HG03175 (cell line): ENCODE results near the gene CRB2.

ENCODE experiments used
- ATAC-seq: cut with Tn5 transposase; IDR thresholded peaks from one replicate; pipeline ENCODE4 v1.9.1; 2021; ENCODE audit warnings: mild to moderate bottlenecking, moderate library complexity; ENCODE audit not compliant: unreplicated experiment

Gene CRB2

GRCh38 chr9:123355761-123356431 is at the start of gene CRB2:
CRB2 (plus strand) TSS chr9:123356197; CDS start chr9:123356261, 64 bp downstream.
- no peak for ATAC-seq

DNA sequence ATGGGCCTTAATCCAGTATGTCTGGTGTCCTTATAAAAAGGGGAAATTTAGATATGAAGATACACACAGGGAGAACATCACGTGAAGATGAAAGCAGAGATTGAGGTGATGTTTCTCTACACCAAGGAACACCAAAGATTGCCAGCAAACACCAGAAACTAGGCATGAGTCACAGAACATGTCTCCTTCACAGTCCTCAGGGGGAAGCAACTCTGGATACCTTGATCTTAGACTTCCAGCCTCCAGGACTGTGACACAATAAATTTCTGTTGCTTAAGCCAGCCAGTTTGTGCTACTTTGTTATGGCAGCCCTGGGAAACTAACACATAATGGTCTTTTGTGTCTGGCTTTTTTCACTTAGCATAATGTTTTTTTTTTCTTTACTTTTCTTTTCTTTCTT is 46.4 kb upstream of the CRB2 start:
- ATAC-seq: no peak

GRCh38 chr9:123310551-123311249 is 45.3 kb upstream of the CRB2 start:
- ATAC-seq: no peak

GRCh38 chr9:123311250-123311752 is 44.7 kb upstream of the CRB2 start:
- ATAC-seq: no peak

DNA sequence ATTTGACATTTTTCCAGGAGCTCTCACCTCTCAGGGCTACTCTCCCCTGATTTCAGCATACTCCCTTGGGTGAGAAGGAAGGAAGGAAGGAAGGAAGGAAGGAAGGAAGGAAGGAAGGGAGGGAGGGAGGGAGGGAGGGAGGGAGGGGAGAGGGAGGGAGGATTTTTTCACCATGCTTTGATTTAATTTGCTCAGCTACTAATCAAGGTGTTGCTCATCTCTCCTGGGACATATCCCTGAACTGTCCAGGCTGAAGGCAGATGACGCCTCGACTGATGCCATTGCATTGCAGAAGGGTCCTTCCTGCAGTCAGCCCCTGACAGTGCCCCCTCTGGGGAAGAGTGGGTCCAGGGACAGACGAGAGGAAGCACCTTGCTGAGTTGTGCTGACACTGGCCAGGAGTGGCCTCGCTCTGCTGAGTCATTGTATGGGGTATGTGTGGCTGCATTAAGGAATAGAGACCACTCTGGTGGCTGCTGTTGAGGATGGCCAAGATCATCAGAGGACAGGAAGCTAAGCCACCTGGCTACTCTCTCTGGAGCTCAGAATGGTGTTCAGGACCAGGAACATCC is 43.6 kb upstream of the CRB2 start:
- ATAC-seq: no peak

DNA sequence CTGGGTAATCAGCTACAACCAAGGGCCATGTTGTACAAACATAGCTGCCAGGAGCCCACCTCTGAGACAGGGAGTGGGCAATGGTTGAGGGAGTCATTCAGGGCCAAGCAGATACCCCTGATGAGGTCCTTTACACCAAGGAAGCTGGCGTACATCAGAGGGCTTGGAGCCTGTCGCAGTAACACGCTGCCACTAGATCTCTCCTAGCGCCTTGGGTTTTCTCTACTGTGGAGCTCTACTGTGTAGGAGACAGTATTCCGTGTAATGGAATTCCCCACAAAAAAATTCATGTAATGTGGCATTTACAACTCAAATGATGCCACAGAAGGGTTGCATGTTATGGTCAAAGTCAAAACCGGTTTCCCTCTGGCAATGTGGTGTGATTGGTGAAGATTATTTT is 41.4 kb upstream of the CRB2 start:
- ATAC-seq: no peak

GRCh38 chr9:123315635-123316034 is 40.4 kb upstream of the CRB2 start:
- no peak for ATAC-seq

GRCh38 chr9:123316053-123316718 is 39.8 kb upstream of the CRB2 start:
- ATAC-seq: no peak

GRCh38 chr9:123318202-123318601 is 37.8 kb upstream of the CRB2 start:
- peak; percentile 46 for ATAC-seq

DNA sequence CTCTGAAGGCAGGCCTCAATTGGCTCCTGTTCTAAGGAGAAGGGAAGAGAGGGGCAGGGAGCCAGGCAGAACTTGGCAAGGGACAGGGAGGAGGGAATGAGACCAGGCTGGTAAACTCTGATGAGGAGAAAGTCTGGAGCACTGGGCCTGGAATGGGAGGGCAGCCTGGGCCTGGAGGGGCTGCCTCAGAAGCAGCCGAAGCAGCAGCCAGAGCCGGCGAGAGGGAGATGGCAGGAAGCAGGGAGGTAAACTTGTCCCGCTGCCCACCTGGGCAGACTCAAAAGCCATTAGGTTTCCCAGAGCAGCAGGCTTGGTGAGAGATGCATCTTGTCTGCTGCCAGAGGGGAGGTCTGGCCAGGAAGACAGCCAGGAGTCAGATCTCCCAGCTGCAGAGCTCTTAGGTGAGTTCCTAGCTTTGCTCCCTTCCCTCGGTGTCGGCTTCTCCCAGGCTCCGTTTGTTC is 37.0 kb upstream of the CRB2 start:
- ATAC-seq: no peak

GRCh38 chr9:123319541-123320339 is 36.3 kb upstream of the CRB2 start:
- ATAC-seq: no peak

GRCh38 chr9:123320814-123321213 is 35.2 kb upstream of the CRB2 start:
- no peak for ATAC-seq

DNA sequence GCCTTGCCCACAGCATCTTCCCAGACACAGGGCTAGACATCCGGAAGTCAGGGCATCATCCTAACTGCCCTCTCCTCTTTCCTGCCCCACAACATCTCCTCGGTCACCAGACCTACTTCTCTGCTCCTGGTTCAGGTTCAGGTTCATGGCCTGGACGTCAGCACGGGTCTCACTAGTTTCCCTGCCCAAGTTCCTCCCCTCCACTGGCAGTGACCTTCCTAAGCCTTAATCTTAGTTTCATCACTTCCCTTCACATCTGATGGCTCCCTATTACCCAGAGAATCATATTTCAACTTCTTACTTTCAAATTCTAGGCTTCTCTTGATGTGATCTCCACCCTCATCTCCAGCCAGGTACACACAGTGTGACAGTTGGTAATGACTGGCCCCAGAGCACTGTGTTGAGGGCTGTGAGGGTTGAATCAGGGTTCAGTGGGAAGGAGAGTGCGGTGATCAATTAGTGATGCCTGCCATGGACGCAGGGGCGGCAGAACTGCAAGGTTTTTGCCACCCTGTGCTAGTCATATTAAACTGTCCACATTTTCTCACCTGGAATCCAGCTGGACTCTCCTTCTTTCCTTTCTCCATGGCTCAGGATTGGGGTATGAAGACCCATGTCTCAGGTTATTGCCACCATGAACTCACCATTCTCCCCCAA is 34.3 kb upstream of the CRB2 start:
- ATAC-seq: no peak

DNA sequence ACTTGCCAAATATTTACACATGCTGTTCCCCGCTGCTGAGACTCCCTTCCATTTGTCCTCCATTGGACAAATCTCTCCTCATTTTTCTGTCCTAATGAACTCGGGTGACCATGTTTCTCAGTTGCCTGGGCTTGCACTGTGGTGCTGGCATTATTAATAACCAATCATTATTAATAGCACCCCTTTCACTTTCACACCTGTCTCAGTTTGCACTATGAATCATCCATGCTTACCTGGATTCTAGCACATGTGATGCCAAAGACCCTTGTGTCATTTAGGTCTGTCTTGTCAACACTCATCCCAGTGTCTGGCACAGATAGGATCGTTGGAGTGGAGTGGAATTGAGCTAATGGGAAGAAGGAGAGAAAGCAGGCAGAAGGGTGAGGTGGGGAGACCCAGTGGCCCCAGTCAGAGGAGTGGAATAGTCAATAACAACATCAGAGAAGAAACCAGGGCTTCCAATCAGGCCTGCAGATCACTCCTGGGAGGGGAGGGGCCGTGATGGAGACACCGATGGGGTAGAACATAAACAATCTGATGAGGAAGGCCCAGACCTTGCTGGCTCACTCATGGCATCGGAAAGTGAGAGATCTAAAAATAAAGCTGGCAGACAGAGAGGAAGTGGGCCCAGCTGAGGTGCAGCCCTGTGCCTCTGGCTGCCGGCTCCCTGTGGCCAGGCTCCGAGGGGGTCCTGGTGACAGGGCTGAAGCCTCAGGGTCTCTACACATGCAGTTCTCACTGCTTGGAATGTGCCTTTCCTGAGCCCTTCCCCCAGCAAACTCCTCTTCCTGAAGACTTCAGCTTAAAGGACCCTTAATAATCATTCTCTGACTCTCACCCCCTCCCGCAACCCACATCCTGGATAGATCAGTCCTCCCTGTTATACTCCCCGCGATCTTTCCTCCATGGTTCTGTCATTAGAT is 33.5 kb upstream of the CRB2 start:
- peak; percentile 73 for ATAC-seq

DNA sequence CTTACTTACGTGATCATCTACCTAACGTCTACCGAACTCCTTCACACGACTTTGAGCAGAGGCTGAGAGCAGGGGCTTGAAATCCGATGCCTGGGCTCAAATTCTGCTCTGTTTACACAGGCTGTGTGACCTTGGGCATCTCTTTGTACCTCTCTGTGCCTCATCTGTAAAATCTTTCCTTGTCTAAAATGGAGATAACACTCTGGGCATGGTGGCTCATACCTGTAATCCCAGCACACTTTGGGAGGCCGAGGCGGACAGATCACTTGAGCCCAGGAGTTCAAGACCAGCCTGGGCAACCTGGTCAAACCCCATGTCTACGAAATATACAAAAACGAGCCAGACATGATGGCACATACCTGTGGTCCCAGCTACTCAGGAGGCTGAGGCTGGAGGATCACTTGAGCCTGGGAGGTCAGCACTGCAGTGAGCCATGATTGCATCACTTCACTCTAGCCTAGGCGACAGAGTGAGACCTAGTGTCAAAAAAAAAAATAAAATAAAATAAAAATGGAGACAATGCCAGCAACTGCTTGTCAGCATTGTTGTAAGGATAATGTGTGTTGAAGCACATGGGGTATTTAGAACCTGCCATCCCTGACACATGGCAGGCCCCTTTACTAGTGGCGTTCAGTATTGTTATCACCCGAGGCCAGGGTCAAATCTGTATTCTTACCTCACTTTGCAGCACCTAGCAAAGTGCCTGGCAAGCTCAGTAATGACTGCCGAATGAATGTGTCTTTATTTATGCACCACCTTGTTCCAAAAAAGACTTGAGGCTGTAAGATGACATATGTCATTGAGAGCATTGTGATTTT is 32.6 kb upstream of the CRB2 start:
- ATAC-seq: no peak

DNA sequence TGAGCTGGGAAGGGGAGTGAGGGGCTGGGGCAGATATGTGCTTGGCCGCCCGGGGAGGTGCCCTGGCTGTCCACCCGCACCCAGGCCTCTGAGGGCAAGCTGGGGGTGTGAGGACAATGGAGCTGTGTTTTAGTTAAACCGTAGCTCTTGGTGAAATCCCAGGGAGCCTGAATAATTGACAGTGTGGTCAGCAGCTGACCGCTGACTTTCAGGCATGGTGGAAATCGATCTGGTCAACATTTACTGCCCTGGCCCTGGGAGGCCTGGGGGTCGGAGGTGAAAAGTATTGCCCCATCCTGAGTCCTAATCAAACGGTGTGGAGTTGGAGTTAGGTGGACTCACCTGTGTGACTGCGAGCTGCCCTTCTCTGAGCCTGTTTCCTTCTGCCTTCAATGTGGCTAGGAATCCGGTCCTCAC is 31.2 kb upstream of the CRB2 start:
- ATAC-seq: no peak

DNA sequence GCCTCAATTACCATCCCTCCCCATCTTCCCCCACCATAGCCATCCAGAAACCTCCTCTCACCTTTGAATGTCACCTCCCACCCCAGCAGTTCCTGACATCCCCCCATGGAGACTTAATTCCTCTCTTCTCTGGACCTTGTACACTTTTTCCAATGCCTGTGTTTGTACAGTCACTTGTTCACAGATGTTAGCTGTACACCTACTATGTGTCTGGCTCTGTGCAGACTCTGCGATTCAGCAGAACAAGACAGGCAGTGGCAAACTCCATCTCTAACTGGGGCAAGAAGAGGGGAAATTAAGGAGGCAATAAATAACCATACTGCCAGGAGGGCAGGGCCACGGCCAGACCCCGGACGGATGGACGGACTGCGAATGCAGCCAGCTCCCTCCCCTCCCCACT is 29.8 kb upstream of the CRB2 start:
- no peak for ATAC-seq

- ATAC-seq: no peak
Observed at GRCh38 chr9:123326662-123327093, 29.3 kb upstream of the CRB2 start.
